NB4 (cell line): ENCODE data around the gene LCAT.
"Not testable (repeated sequence)": the region's sequence is repeated elsewhere in the genome, so short reads cannot be mapped to it uniquely, and the experiment has no call there.

Experiments
- DNase-seq: peaks from one replicate; pipeline ENCODE4 v3.0.0; 2010; ENCODE audit warnings: low read depth
- H3K4me3 ChIP-seq: one replicate; pipeline ENCODE4 v1.5.1; 2011; ENCODE audit warnings: mild to moderate bottlenecking, low read depth, low read length, moderate library complexity
- CTCF ChIP-seq: IDR thresholded peaks from one replicate; pipeline ENCODE4 v1.5.1; 2012; ENCODE audit warnings: low read depth, low read length
- MYC ChIP-seq: IDR thresholded peaks from 2 replicates; pipeline ENCODE4 v1.6.1; 2011; ENCODE audit warnings: low read depth, low read length
- POLR2A ChIP-seq: IDR thresholded peaks from 2 replicates; pipeline ENCODE4 v1.6.1; 2011; ENCODE audit warnings: mild to moderate bottlenecking; ENCODE audit not compliant: insufficient read length; ENCODE audit errors: extremely low read depth
- TF ChIP-seq, protein P1 (sequence below): IDR thresholded peaks from 2 replicates; pipeline ENCODE4 v1.6.1; 2011; ENCODE audit warnings: low read depth, low read length

The LCAT gene

GRCh38 chr16:67941469-67942199, 2.3 kb downstream of the LCAT start:
- TF ChIP-seq MYC (no peak), CTCF (no peak), POLR2A (no peak)
- TF ChIP-seq, protein P1, sequence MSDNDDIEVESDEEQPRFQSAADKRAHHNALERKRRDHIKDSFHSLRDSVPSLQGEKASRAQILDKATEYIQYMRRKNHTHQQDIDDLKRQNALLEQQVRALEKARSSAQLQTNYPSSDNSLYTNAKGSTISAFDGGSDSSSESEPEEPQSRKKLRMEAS = no peak
- DNase-seq = peak; percentile 49
- H3K4me3 ChIP-seq = no peak overlapping the region

DNA sequence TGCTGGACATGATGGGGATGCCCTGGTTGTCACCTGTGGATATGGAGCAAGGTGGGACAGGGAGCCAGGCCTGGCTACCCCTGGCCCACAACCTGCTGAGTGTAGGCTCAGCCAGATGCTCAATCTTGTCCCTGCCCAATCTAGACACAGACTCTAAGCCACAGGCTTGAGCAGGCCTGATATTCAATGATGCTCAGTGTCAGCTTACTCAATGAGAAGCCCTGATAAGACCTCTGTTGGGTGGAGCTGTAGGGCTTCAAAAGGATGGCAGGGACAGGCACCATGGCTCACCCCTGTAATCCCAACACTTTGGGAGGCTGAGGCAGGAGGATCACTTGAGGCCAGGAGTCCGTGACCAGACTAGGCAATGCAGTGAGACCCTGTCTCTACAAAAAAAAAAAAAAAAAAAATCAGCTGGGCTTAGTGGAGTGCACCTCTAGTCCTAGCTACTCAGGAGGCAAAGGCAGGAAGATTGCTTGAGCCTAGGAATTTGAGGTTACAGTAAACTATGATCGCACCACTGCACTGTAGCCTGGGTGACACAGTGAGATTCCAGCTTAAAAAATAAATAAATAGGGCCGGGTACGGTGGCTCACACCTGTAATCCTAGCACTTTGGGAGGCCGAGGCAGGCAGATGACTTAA, 3.4 kb downstream of the LCAT start:
- no peak for DNase-seq
- TF ChIP-seq POLR2A (no peak), MYC (no peak), CTCF (no peak)
- TF ChIP-seq, protein P1 = no peak
- H3K4me3 ChIP-seq = no peak overlapping the region

DNA sequence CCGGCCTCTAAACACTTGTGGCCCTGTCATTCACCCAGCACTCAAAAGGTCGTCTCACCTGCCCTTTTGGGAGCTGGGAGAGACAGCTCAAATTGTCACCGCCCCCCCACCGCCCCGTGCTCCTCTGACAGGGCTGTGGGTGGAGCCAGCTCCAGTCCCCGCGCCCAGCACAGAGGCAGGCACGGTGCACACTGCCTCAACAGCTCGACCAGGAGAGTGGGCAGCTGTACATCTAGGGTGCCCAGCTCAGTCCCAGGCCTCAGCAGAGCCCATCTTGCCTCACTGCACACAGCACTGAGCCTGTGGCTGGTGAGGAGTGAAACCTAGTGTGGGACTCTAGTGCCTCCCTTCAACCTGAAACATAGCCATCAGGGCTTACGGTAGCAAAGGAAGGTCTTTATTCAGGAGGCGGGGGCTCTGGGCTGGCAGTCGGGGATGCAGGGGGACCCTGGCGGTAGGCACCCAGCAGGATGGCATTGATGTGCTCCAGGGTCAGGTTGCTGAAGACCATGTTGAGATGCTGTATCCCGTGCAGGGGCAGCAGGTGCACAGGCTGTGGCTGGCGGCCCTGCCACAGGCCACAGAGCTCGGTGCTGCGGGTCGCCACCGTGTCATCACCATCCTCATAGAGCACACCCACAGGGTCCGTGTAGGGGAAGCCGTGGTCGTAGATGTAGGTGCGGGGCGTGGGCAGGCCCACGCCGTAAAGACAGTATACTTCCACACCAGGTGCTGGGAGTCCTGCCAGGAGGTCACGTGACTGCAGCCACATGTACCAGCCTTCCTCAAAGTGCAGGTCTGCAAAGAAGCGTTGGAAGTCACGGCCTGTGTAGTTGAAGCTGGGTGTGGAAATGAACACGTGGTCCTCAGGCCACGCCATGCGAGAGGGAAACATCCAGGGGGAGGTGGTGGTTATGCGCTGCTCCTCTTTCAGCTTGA, 4.1 kb downstream of the LCAT start:
- H3K4me3 ChIP-seq = no peak overlapping the region
- TF ChIP-seq, protein P1 = no peak
- TF ChIP-seq MYC (no peak), CTCF (no peak), POLR2A (no peak)
- DNase-seq = no peak

GRCh38 chr16:67937713-67938112, 6.2 kb downstream of the LCAT start:
- not testable (repeated sequence) for H3K4me3 ChIP-seq, DNase-seq

GRCh38 chr16:67936880-67937605, 6.9 kb downstream of the LCAT start:
- H3K4me3 ChIP-seq = peak overlapping the region; percentile 94
- TF ChIP-seq CTCF (no peak), POLR2A (no peak), MYC (no peak)
- peak; percentile 93 for DNase-seq
